HepG2 (cell line): ENCODE measurements around the gene DNAAF8. TPM values are rescaled to one million over a fixed set of nuclear protein-coding genes. Genes with fewer than 3 reads are reported as not detected.

ENCODE experiments used
- CEBPG ChIP-seq: IDR thresholded peaks from 2 replicates; pipeline ENCODE4 v1.6.1; 2016
- CREBL2 ChIP-seq: sonication (generic); formaldehyde crosslinking; IDR thresholded peaks from 2 replicates; pipeline ENCODE4 v1.8.1; 2023; ENCODE audit warnings: missing genetic modification reagents, mild to moderate bottlenecking, borderline replicate concordance
- FOXA1 ChIP-seq, 2 experiments: fragments of 450-650 bp in 1 of 2; sonication (generic) in 1 of 2; formaldehyde crosslinking in 1 of 2; IDR thresholded peaks; 2 replicates each; pipeline versions ENCODE4 v1.4.0 to v1.6.1; 2016 to 2020; ENCODE audit warnings: missing genetic modification reagents in 1 of 2
- FOXA3 ChIP-seq: IDR thresholded peaks from 2 replicates; pipeline ENCODE4 v1.6.1; 2016; ENCODE audit warnings: missing genetic modification reagents, missing compliant biosample characterization
- KDM3A ChIP-seq: IDR thresholded peaks from 2 replicates; pipeline ENCODE4 v1.6.1; 2018; ENCODE audit warnings: low read depth, missing compliant biosample characterization
- KMT2A ChIP-seq: sonication (generic); formaldehyde crosslinking; IDR thresholded peaks from 2 replicates; pipeline ENCODE4 v1.4.0; 2020; ENCODE audit warnings: missing genetic modification reagents
- MYC ChIP-seq: sonication (generic); formaldehyde crosslinking; IDR thresholded peaks from 2 replicates; pipeline ENCODE4 v1.9.0; 2021; ENCODE audit warnings: missing genetic modification reagents, borderline replicate concordance
- NR2F2 ChIP-seq: IDR thresholded peaks from 2 replicates; pipeline ENCODE4 v1.6.1; 2012; ENCODE audit warnings: low read depth, inconsistent platforms, borderline replicate concordance
- NR2F6 ChIP-seq, 2 experiments: IDR thresholded peaks; 2 replicates each; pipeline ENCODE4 v1.6.1; 2016; ENCODE audit warnings: antibody characterized with exemption in 1 of 2, mild to moderate bottlenecking in 1 of 2
- POLR2A ChIP-seq, 2 experiments: IDR thresholded peaks; 2 replicates each; pipeline ENCODE4 v1.6.1; 2011; ENCODE audit warnings: low read depth in 2 of 2, low read length in 2 of 2, mild to moderate bottlenecking in 1 of 2, moderate library complexity in 1 of 2; ENCODE audit not compliant: insufficient read depth in 1 of 2
- SALL1 ChIP-seq: sonication (generic); formaldehyde crosslinking; IDR thresholded peaks from 2 replicates; pipeline ENCODE4 v1.8.0; 2022; ENCODE audit warnings: mild to moderate bottlenecking, missing genetic modification reagents
- SAP130 ChIP-seq: IDR thresholded peaks from 2 replicates; pipeline ENCODE4 v1.6.1; 2016; ENCODE audit warnings: low read depth
- YEATS2 ChIP-seq: sonication (generic); formaldehyde crosslinking; IDR thresholded peaks from 2 replicates; pipeline ENCODE4 v1.4.0; 2020; ENCODE audit warnings: missing genetic modification reagents, borderline replicate concordance
- ZFP82 ChIP-seq: sonication (generic); formaldehyde crosslinking; IDR thresholded peaks from 2 replicates; pipeline ENCODE4 v1.5.1; 2020; ENCODE audit warnings: mild to moderate bottlenecking, missing genetic modification reagents, borderline replicate concordance
- ZNF318 ChIP-seq: sonication (generic); formaldehyde crosslinking; IDR thresholded peaks from 2 replicates; pipeline ENCODE4 v1.4.0; 2020; ENCODE audit warnings: mild to moderate bottlenecking, missing genetic modification reagents
- ZNF331 ChIP-seq: sonication (generic); formaldehyde crosslinking; IDR thresholded peaks from 2 replicates; pipeline ENCODE4 v1.4.0; 2020; ENCODE audit warnings: missing genetic modification reagents
- polyA plus RNA-seq, 8 experiments: library from polyadenylated mRNA; depleted of rRNA in 3 of 8; stranded (reverse) in 7 of 8; unstranded in 1 of 8; fragments of >200 nt; fragmentation: Illumina TruSeq in 4 of 8; extraction: Trizol in 4 of 8; gene quantifications; 2 replicates each; pipeline versions ENCODE4 v1.2.1 to v1.2.3, GENCODE V29; 2011 to 2016; ENCODE audit warnings: low read depth in 4 of 8, missing spikeins in 1 of 8, mixed read lengths in 1 of 8; ENCODE audit not compliant: insufficient read depth in 1 of 8
- total RNA-seq, 5 experiments: library from RNA; depleted of rRNA; stranded (reverse); fragments of >200 nt; fragmentation: Illumina TruSeq; extraction: Trizol; gene quantifications; 2 replicates each; pipeline ENCODE4 v1.2.3, GENCODE V29; 2016; ENCODE audit warnings: low read depth in 1 of 5
- TF ChIP-seq, protein P1 (sequence below), 2 experiments: sonication (generic) in 1 of 2; formaldehyde crosslinking in 1 of 2; IDR thresholded peaks; 2 replicates each; pipeline versions ENCODE4 v1.6.1 to v1.9.0; 2014 to 2022; ENCODE audit warnings: antibody characterized with exemption in 1 of 2, borderline replicate concordance in 1 of 2, inconsistent platforms in 1 of 2, low read depth in 1 of 2, missing genetic modification reagents in 1 of 2

The DNAAF8 gene
- total and polyA plus RNA-seq, 2 of the 13 experiments (the other 11 are each of a cell fraction or from before 2014, with no cell fraction given) = 0.44 TPM; not detected in 1

DNA sequence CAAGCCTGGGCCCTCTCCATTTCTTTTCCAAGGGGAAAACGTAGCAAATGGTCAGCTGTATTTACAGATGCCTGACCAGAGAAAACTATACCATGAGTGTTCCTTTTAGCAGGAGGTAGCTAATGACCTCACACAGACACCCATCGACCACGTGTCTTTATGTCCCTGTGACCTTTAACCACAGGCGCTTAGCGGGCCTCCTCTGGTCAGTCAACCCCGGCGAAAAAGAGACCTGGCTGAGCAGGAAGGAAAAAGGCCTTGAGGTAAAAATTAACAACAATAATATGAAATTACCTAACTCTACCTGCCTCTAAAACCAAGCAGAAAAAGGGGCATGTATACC is 31.9 kb upstream of the DNAAF8 start (continued):
- TF ChIP-seq ZNF318 (CRISPR knock-in tag) = no peak
- TF ChIP-seq KMT2A (CRISPR knock-in tag) = 0 out of 2 replicates have a peak, but pooled peaks have one; percentile 22
- TF ChIP-seq KDM3A (CRISPR knock-in tag) = no peak
- TF ChIP-seq, protein P1, sequence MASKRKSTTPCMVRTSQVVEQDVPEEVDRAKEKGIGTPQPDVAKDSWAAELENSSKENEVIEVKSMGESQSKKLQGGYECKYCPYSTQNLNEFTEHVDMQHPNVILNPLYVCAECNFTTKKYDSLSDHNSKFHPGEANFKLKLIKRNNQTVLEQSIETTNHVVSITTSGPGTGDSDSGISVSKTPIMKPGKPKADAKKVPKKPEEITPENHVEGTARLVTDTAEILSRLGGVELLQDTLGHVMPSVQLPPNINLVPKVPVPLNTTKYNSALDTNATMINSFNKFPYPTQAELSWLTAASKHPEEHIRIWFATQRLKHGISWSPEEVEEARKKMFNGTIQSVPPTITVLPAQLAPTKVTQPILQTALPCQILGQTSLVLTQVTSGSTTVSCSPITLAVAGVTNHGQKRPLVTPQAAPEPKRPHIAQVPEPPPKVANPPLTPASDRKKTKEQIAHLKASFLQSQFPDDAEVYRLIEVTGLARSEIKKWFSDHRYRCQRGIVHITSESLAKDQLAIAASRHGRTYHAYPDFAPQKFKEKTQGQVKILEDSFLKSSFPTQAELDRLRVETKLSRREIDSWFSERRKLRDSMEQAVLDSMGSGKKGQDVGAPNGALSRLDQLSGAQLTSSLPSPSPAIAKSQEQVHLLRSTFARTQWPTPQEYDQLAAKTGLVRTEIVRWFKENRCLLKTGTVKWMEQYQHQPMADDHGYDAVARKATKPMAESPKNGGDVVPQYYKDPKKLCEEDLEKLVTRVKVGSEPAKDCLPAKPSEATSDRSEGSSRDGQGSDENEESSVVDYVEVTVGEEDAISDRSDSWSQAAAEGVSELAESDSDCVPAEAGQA (IDR thresholded peaks at IDR 0.05; ENCODE audit: low read depth) = peak; percentile 51; the same call in 1 of the 2 replicates
- TF ChIP-seq, protein P1 (CRISPR knock-in tag; IDR thresholded peaks at IDR 0.05; ENCODE audit: borderline replicate concordance) = no peak
- no peak for TF ChIP-seq ZNF331
- peak; percentile 69 for TF ChIP-seq SAP130 (CRISPR knock-in tag)
- TF ChIP-seq NR2F2 = no peak; the same call in 1 of the 2 replicates
- no peak for TF ChIP-seq POLR2A (IDR thresholded peaks at IDR 0.05; ENCODE audit: insufficient read depth in 1 of 2, low read depth in 2 of 2, low read length in 2 of 2)
- peak; percentile 60; the same call in 1 of the 2 replicates for TF ChIP-seq NR2F6 (IDR thresholded peaks at IDR 0.05)
- peak; percentile 38; the same call in 1 of the 2 replicates for TF ChIP-seq NR2F6 (CRISPR knock-in tag; IDR thresholded peaks at IDR 0.05)
- peak; percentile 52 for TF ChIP-seq MYC (CRISPR knock-in tag)
- TF ChIP-seq FOXA1 (IDR thresholded peaks at IDR 0.05) = no peak
- no peak for TF ChIP-seq FOXA1 (CRISPR knock-in tag; IDR thresholded peaks at IDR 0.05)
- peak; percentile 38 for TF ChIP-seq FOXA3 (CRISPR knock-in tag)
- TF ChIP-seq SALL1 = peak; percentile 21; the same call in 1 of the 2 replicates
- no peak for TF ChIP-seq CEBPG (CRISPR knock-in tag)
- no peak for TF ChIP-seq CREBL2 (CRISPR knock-in tag)
- TF ChIP-seq YEATS2 (CRISPR knock-in tag) = peak; percentile 27; the same call in 1 of the 2 replicates
- TF ChIP-seq ZFP82 (CRISPR knock-in tag) = 0 out of 2 replicates have a peak, but pooled peaks have one; percentile 64
